Measurements from ENCODE around the gene BRDT.

BRDT gene

GRCh38 chr1:91949356-91949699 lies at the start of gene BRDT:
Gene BRDT, plus strand, starts transcription at chr1:91949401. Its CDS starts 13,354 bp downstream, at chr1:91962755.
- DNase-seq (ENCODE audit: low read depth, low spot score) = no peak

GRCh38 chr1:91900562-91900961 lies 48.6 kb upstream of the BRDT start:
- DNase-seq (ENCODE audit: low read depth, low spot score) = no peak

GRCh38 chr1:91901231-91901630 lies 48.0 kb upstream of the BRDT start:
- no peak for DNase-seq (ENCODE audit: low read depth, low spot score)

DNA sequence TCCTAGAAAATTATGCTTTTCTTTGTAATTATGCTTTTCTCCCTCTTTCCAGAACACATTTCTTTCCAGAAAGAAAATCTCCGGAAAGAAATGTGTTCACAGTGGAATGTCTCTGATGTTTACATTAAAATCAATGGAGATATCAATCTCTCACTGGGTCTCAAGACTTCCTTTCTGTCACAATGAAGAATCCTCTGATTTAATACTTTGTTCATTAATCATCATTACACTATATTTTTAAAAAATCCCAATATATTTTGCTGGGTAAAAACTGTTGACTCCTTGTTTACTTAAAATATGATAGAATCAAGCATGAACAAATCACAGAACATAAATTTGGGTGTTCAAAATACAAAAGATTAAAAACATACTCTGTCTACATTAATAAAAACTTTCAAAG lies 36.9 kb upstream of the BRDT start:
- no peak for DNase-seq (ENCODE audit: low read depth, low spot score)

DNA sequence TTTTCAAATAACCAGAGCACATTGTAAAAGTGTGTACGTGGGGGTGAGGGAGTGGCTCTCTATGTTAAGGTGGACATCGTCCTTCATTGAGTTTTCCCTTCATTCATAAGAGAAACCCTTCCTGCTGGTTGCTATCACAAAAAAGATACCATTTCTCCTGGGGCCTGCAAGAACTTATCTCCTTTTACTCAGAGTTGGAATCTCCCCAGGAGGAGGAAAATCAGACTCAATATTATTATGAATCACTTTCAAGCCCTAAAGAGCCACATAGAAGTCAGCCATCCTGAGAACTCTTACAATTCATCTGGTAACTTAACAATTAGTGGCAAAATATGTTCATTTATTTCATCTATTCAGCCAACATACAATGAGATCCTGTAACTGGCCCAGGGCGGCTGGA lies 36.2 kb upstream of the BRDT start:
- no peak for DNase-seq (ENCODE audit: low read depth, low spot score)

DNA sequence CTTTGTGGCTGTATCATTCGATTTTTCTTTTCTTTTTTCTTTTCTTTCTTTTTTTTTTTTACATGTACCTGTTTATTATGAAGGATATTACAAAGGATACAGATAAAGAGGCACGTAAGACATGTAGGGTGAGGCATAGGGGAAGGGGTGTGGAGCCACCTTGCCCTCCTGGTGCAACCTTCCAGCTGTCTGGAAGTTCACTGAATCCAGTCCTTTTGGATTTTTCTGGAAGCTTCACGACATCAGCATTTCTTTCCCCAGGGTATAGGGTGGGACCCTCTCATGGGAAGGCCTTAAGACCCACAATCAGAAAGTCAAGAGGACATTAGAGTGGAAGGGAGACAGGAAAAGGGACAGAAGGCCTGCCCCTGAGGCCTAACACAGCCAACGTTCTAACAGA lies 33.2 kb upstream of the BRDT start:
- DNase-seq (ENCODE audit: low read depth, low spot score) = no peak

DNA sequence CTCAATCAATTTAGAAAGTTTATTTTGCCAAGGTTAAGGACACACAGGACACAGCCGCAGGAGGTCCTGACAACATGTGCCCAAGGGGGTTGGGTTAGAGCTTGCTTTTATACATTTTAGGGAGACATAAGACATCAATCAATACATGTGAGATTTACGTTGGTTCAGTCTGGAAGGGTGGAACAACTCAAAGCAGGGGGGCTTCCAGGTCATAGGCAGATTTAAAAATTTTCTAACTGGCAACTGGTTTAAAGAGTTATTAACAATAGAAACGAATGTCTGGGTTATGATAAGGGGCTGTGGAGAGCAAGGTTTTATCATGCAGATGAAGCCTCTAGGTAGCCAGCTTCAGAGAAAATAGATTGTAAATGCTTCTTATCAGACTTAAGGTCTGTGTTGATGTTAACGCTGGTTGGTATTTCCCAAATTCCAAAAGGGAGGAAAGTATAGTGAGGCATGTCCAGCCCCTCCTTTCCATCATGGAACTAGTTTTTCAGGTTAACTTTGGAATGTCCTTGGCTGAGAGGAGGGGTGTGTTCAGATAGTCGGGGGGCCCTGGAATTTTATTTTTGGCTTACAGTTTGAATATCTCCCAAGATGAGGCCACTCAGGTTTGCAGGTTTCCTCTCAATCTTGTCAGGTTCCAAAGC lies 32.3 kb upstream of the BRDT start:
- DNase-seq (ENCODE audit: low read depth, low spot score) = no peak

GRCh38 chr1:91919962-91920361 lies 29.2 kb upstream of the BRDT start:
- DNase-seq (ENCODE audit: low read depth, low spot score) = no peak

DNA sequence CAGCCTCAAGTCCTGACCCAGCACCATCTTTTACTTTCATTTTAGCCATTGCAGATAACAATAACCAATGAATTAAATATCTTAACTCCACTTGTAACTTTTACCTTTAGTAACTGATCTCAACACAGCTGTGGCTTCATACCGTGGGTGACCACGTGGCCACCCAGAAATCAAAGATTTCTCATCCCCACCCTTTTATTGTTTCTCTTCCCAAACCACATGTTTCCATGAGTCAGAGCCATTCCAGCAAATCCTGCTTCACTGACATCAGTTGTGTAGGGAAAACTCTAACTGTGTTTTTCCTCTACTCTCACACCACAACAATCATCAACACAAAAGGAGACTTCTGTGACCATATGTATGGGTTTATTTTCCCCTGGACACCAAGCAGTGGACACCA lies 25.1 kb upstream of the BRDT start:
- DNase-seq (ENCODE audit: low read depth, low spot score) = no peak

GRCh38 chr1:91925644-91926435 lies 23.4 kb upstream of the BRDT start:
- no peak for DNase-seq (ENCODE audit: low read depth, low spot score)

GRCh38 chr1:91928026-91928425 lies 21.2 kb upstream of the BRDT start:
- DNase-seq (ENCODE audit: low read depth, low spot score) = no peak

DNA sequence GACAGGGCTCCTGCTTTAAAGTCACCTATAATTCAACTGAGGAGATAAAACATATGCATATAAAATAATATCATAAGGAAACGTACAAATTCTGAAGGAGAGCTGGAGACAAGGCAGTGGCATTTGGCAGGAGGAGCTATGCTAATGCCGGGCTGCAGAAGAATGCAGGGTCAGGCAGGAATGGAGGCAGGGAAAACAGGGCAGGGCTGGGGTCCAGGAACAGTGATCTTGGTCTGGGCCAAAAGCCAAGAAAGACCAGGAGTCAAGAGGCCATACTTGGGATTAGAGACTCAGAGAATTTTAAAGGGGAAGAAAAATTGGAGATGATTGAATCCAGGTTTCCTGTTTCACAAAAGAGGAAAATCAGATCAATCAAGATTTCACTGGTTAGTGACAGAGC lies 20.0 kb upstream of the BRDT start:
- no peak for DNase-seq (ENCODE audit: low read depth, low spot score)

DNA sequence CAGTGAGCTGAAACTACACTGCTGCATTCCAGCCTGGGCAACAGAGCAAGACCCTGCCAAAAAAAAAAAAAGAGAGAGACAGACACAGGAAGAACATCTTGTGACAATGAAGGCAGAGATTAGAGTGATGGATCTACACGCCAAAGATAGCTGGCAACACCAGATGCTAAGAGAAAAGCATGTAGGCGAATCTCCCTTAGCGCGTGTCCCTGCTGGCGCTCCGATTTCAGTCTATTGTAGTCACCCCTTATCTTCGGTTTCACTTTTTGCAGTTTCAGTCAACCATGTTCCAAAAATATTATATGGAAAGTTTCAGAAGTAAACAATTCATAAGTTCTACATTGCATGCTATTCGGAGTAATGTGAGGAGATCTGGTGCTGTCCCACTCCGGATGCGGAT lies 11.6 kb upstream of the BRDT start:
- DNase-seq (ENCODE audit: low read depth, low spot score) = no peak

- DNase-seq (ENCODE audit: low read depth, low spot score) = no peak
Observed at GRCh38 chr1:91940496-91940895, 8.7 kb upstream of the BRDT start.

GRCh38 chr1:91944087-91944486 lies 5.1 kb upstream of the BRDT start:
- no peak for DNase-seq (ENCODE audit: low read depth, low spot score)

GRCh38 chr1:91948097-91948496 lies 1.1 kb upstream of the BRDT start:
- DNase-seq (ENCODE audit: low read depth, low spot score) = no peak

- DNase-seq (ENCODE audit: low read depth, low spot score) = no peak
Observed at GRCh38 chr1:91948501-91949355, 473 bp upstream of the BRDT start.

DNA sequence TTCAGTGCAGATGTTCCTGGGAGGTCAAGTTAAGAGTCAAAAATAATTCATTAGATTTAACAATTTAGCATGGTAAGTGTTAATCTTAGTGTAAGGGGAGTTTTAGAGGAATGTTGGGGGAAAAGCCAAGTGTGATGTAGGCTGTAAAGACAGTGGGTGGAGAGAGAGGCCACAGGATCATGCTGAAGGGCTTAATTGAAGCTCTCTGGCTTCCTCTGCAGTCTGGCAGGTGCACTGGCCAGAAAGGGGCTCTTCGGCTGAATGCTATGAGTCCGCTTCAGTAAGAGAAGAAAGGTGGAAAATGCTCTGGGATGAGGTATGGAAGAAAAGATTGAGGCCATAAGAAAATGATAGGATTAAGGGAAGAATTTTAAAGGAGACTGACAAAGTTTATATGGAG lies 3.0 kb downstream of the BRDT start:
- no peak for DNase-seq (ENCODE audit: low read depth, low spot score)

DNA sequence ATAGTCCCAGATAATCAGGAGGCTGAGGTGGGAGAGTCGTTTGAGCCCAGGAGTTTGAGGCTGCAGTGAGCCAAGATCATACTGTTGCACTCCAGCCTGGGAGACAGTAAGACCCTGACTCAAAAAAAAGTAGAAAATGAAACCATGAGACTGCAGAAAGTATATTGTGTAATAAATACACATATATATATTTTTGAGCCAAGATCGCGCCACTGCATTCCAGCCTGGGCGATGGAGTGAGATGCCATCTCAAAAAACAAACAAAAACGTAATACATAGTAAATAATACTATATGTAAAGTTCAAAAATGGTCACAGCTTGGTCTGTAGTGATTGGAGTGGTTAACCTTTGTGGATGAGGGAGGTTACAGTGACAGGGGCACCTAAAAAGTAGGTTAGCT lies 9.7 kb downstream of the BRDT start:
- no peak for DNase-seq (ENCODE audit: low read depth, low spot score)

- no peak for DNase-seq (ENCODE audit: low read depth, low spot score)
Observed at GRCh38 chr1:91968334-91968733, 19.1 kb downstream of the BRDT start.

- DNase-seq (ENCODE audit: low read depth, low spot score) = no peak
Observed at GRCh38 chr1:91979383-91979782, 30.2 kb downstream of the BRDT start.

DNA sequence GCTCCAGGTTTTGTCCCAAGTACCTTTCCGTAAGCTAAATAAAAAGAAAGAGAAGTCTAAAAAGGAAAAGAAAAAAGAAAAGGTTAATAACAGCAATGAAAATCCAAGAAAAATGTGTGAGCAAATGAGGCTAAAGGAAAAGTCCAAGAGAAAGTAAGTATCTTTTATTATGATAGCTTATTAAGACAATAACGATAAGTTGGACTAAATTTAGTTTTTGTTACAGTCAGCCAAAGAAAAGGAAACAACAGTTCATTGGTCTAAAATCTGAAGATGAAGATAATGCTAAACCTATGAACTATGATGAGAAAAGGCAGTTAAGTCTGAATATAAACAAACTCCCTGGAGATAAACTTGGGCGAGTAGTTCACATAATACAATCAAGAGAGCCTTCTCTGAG lies 31.5 kb downstream of the BRDT start:
- no peak for DNase-seq (ENCODE audit: low read depth, low spot score)
